Left lung (tissue), 10 donors: Measurements from ENCODE around the gene ADCY3. TPM values are rescaled to one million over a fixed set of nuclear protein-coding genes. Genes with fewer than 3 reads are reported as not detected.
A peak's percentile ranks its signal among the peaks of the same experiment; 100 is the strongest.

ENCODE experiments used
- ATAC-seq: fragments of 200-7000 bp; cut with Tn5 transposase; one replicate; pipeline ENCODE4 v1.9.1; 2020; ENCODE audit warnings: moderate library complexity
- DNase-seq, 4 donors: peaks; one replicate each; pipeline ENCODE4 v3.0.0-alpha.2; 2013 to 2020
- H3K27ac ChIP-seq, 2 donors: fragments of 200-600 bp; sonication (generic) in 1 of 2; one replicate each; pipeline versions ENCODE4 v1.5.0 to v1.8.0; 2020 to 2021
- H3K27me3 ChIP-seq, 2 donors: fragments of 200-600 bp; sonication (generic) in 1 of 2; one replicate each; pipeline versions ENCODE4 v1.5.0 to v1.8.0; 2020 to 2021
- H3K36me3 ChIP-seq, 2 donors: fragments of 200-600 bp; sonication (generic) in 1 of 2; one replicate each; pipeline versions ENCODE4 v1.5.0 to v1.8.0; 2020 to 2021
- H3K4me1 ChIP-seq, 2 donors: fragments of 200-600 bp; one replicate each; pipeline ENCODE4 v1.8.0; 2021
- H3K4me3 ChIP-seq, 2 donors: fragments of 200-600 bp; sonication (generic) in 1 of 2; one replicate each; pipeline versions ENCODE4 v1.5.0 to v1.8.0; 2020 to 2021; ENCODE audit warnings: mild to moderate bottlenecking in 1 of 2
- H3K9me3 ChIP-seq, 2 donors: fragments of 200-600 bp; sonication (generic) in 1 of 2; one replicate each; pipeline versions ENCODE4 v1.5.0 to v1.8.0; 2020 to 2021
- CTCF ChIP-seq, 2 donors: fragments of 200-600 bp; sonication (generic) in 1 of 2; IDR thresholded peaks; one replicate each; pipeline versions ENCODE4 v1.5.0 to v1.8.0; 2021; ENCODE audit warnings: antibody characterized with exemption in 2 of 2
- intact Hi-C, 2 donors: fragments of 100-400 bp; cut with DNase I; formaldehyde crosslinking; loops; one replicate each; pipeline versions ENCODE4 v1.11.2 to v1.14.2; 2022
- polyA plus RNA-seq, 6 donors: library from polyadenylated mRNA; unstranded; fragments of 120-200 nt; gene quantifications; one replicate each; pipeline ENCODE4 v1.2.1, GENCODE V29; 2013; ENCODE audit not compliant: insufficient read length in 6 of 6
- total RNA-seq, 2 donors: library from RNA; stranded (reverse); fragmentation: NEBNext Ultra II Directional; extraction: Animal tissue kit (Norgen Biotek cat#: 25700); gene quantifications; one replicate each; pipeline ENCODE4 v1.2.1, GENCODE V29; 2021
- donor health status: DM: no; HTN: yes; CAD: no.
- donor health status: DM: no; HTN: no; CAD: no.

The ADCY3 gene
- total and polyA plus RNA-seq, 8 donors = 31.4 to 50.5 (median 38.8) TPM

- H3K9me3 ChIP-seq = no peaks in the 10 kb centered on the region
- H3K4me3 ChIP-seq = no peak overlapping the region
- peaks cover 0 to 26% of the 10 kb centered on the region in 2 donors for H3K27me3 ChIP-seq
- H3K36me3 ChIP-seq = no peaks in the 10 kb centered on the region
- ATAC-seq = no peak
- TF ChIP-seq CTCF (IDR thresholded peaks at IDR 0.05) = no peak
- peaks cover 0 to 25% of the 10 kb centered on the region in 2 donors for H3K4me1 ChIP-seq
- DNase-seq = no peak
- H3K27ac ChIP-seq = no peak overlapping the region
- intact Hi-C loops = no loop called here
These were observed 4.2 kb downstream of the ADCY3 start for GRCh38 chr2:24915796-24916195.

- Histone ChIP-seq H3K4me1 (peaks cover 0 to 21% of the 10 kb centered on the region in 2 donors), H3K4me3 (no peak overlapping the region), H3K9me3 (peaks cover 0 to 2% of the 10 kb centered on the region in 2 donors), H3K27me3 (peaks cover 0 to 21% of the 10 kb centered on the region in 2 donors), H3K27ac (no peak overlapping the region), H3K36me3 (no peaks in the 10 kb centered on the region)
- DNase-seq (no peak), ATAC-seq (no peak)
- intact Hi-C loops = no loop called here
- TF ChIP-seq CTCF (IDR thresholded peaks at IDR 0.05) = no peak
These were observed 4.9 kb downstream of the ADCY3 start for GRCh38 chr2:24915175-24915574.

GRCh38 chr2:24914713-24915112 is 5.3 kb downstream of the ADCY3 start:
- H3K27me3 ChIP-seq = peaks cover 0 to 20% of the 10 kb centered on the region in 2 donors
- ATAC-seq = no peak
- TF ChIP-seq CTCF (IDR thresholded peaks at IDR 0.05) = no peak
- no peak overlapping the region for H3K27ac ChIP-seq
- intact Hi-C loops = no loop called here
- H3K4me1 ChIP-seq = peaks cover 0 to 20% of the 10 kb centered on the region in 2 donors
- no peaks in the 10 kb centered on the region for H3K36me3 ChIP-seq
- DNase-seq = peak in 1 of 4 donors; percentile 16
- H3K9me3 ChIP-seq = peaks cover 0 to 3% of the 10 kb centered on the region in 2 donors
- no peak overlapping the region for H3K4me3 ChIP-seq

- ATAC-seq = no peak
- peak in 1 of 4 donors; percentile 50 for DNase-seq
- H3K4me3 ChIP-seq = no peak overlapping the region
- intact Hi-C loops = no loop called here
- peaks cover 0 to 3% of the 10 kb centered on the region in 2 donors for H3K9me3 ChIP-seq
- peaks cover 0 to 12% of the 10 kb centered on the region in 2 donors for H3K27me3 ChIP-seq
- TF ChIP-seq CTCF (IDR thresholded peaks at IDR 0.05) = no peak
- peaks cover 0 to 12% of the 10 kb centered on the region in 2 donors for H3K4me1 ChIP-seq
- H3K36me3 ChIP-seq = no peaks in the 10 kb centered on the region
- H3K27ac ChIP-seq = no peak overlapping the region
These were observed 6.1 kb downstream of the ADCY3 start for GRCh38 chr2:24913911-24914310.

- Histone ChIP-seq H3K27ac (no peak overlapping the region), H3K4me3 (no peak overlapping the region), H3K9me3 (peaks cover 0 to 3% of the 10 kb centered on the region in 2 donors), H3K27me3 (peaks cover 0 to 3% of the 10 kb centered on the region in 2 donors), H3K36me3 (no peaks in the 10 kb centered on the region), H3K4me1 (peaks cover 0 to 3% of the 10 kb centered on the region in 2 donors)
- peak in 1 of 4 donors; percentile 5 for DNase-seq
- ATAC-seq = no peak
- intact Hi-C loops = no loop called here
- no peak for TF ChIP-seq CTCF (IDR thresholded peaks at IDR 0.05)
These were observed 7.1 kb downstream of the ADCY3 start for GRCh38 chr2:24912986-24913385.
